IPS-NIHi11 (cell line): ENCODE measurements around the gene KRCC1.
"Not testable (repeated sequence)": the region's sequence is repeated elsewhere in the genome, so short reads cannot be mapped to it uniquely, and the experiment has no call there.

Source experiments
- DNase-seq: peaks from one replicate; pipeline ENCODE4 v3.0.0; 2012; ENCODE audit warnings: mixed read lengths, low spot score

Gene KRCC1

DNA sequence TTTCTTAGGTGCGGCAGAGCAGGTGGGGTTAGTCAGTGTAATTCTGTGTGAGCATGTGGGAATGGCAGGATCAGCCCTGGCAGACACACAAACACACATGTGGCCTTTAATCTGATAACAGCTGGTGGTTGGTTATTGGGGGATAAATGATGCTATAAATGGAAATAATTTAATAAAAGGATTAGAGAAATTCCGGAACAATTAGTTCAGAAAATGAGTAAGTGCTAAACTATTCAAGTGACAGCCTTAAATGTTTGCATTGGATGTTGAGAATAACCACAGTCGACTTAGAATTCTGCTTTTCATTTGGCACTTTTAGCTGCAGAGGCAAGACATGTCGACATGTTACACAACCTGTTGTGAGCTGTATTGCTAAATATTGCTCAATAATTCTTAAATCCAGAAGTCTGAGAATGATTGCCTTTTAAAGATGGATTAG, 19.3 kb upstream of the KRCC1 start:
- no peak for DNase-seq

DNA sequence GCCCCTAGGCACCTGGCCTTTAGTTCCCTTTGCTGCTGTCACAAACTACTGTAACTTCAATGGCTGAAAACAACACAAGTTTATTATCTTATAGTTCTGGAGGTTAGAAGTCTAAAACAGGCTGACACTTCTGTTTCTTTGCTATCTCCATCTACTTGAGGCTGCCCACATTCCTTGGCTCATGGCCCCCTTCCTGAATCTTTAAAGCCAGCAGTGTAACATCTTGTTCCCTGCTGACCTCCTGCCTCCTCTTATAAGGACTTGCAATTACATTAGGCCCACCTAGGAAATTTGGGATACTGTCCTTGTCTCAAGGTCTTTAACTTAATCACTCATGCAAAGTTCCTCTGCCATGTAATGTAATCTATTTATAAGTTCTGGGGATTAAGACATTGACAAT, 18.6 kb upstream of the KRCC1 start:
- DNase-seq, result no peak

DNA sequence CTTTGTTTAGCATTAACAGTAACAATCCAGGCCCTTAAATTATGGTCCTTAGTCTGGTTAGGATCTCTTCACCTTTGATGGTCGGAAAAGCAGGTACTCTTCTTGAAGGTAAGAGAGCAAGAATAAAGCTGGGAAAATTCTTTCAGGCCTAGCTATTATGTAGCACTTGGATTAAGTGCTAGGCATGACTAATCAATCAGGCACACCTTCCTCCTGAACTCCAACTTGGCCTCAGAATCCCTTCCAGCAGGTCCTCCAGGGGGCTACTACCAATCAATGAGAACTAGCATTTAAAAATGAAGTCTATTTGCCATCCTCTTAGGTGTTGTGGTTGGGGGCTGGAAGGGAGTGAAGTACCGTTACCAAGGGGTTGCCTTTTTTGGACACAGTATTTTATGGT, 15.8 kb upstream of the KRCC1 start:
- peak; percentile 35 for DNase-seq

DNA sequence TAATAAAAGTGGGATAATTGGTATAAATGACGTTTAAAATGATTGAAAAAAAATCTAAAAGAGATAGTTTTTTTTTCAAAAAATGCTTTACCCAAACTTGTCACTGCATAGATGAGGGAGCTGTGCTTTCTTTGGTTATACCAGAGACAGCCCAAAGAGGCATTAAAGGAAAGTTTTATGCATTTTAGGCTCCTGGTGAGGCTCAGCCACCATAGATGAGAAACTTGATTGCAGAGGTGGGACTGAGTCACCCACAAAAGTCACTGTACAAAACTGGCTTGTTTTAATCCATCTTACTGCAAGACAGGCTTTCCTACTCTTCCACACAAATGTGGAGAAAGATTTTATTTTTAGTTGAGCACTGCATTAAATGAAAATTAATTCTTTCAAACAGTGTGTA, 14.5 kb upstream of the KRCC1 start:
- DNase-seq, result no peak

DNA sequence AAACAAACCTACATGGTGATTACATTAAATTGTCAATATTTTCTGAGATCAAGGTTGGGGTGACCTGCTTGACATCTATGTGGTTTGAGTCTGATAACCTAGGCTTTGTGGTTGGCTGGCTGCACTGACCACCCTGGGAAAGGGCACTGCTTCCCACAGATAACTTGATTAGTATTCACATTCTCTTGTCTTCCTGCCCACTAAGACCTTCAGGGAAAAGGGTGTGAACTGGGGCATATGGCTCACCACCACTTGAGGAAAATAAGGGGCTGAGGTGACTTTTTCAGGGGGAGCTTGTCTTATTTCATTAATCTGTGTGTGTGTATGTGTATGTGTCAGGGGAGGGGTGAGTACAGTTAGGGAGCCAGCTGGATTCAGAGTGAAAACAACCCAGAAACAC, 13.5 kb upstream of the KRCC1 start:
- DNase-seq, result no peak

DNA sequence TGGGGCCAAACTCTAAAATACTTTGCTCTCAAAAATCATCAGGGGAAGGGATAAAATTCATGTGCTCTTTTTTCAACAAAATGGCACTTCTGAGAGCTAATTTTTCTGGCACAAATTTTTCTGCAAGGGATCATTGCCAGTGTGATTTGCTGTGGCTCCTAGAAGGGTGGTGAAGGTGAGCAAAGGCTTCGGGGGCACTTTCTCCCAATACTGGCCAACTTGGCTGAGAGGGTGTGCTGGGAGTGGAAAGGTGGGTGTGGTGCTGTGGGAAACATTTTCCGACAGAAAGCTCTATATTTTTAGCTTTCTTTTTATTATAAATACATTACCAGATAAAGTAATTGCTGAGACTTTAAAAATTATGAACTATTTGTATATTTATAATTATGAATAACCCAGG, 12.5 kb upstream of the KRCC1 start:
- DNase-seq, result no peak

DNA sequence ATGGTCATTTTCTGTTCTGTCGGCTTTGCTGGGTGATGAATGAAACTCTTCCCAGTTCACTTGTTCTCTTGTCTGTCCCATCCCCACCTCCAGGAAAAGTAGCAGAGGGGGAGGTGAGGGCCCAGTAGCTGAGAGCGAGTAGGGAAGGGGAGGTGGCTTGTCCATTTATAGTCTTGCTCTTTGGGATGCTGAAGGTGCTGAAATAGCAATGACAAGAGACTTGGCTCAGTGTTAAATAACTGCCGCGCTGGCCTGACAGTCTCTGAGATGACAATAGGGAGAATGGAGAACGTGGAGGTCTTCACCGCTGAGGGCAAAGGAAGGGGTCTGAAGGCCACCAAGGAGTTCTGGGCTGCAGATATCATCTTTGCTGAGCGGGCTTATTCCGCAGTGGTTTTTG, 12.0 kb upstream of the KRCC1 start, which contains the start of gene SMYD1:
Gene SMYD1 (plus strand): TSS at position 228 of the 400 bp plus-strand sequence. CDS start 40 bp downstream, at position 268.
- no peak for DNase-seq

DNA sequence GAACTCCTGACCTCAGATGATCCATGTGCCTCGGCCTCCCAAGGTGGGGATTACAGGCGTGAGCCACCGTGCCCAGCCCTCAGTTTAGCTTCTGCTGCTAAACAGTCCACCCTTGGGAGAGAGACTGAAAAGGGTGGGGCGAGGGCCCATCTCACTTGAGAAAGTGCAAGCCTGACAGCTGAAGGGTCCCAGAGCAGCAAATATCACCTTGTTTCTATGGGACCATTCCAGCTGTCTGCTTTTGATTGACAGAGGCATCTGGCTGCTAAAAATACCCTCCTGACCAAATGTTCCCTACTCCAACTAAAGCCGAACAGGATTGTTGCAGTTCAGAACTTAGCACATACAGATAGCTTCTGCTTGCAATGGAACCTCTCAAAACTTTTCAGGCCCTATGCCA, 11.6 kb upstream of the KRCC1 start:
- DNase-seq, result no peak

DNA sequence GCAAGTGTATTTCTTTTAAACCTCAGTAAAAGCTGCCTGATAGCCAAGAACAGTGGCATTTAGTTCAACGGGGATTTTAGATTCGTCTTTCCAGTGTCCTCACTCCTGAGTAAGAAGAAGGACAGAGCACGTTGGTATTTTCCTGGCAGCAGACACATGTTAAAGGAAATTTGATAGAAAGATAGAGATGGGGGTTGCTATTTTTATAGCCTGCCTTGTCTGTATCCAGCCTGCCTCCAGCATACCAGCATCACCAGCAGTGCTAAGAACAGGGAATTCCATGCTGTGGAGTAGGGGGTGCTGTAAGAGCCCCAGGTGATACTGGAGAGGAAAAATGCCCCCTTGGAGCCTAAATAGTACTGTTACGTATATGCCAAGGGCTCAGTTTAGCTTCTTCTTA, 11.0 kb upstream of the KRCC1 start:
- DNase-seq, result no peak

DNA sequence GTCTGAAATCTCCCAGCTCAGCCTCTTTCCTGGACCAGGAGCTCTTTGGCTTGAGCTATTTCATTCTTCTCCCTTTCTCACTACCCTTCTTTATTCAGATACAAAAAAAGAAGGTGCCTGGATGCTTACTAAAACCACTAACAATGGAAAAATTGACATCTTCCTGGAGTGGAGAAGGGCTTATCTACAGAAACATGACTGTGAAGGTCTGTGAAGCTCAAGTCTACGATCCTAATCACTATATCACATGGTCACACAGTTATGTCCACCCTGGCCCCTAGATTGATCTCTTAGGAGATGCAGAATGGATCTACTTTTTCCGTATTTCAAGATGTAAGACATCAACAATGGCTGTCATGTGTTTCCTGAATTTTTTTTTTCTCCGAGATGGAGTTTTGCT, 5.7 kb upstream of the KRCC1 start:
- DNase-seq, result no peak

DNA sequence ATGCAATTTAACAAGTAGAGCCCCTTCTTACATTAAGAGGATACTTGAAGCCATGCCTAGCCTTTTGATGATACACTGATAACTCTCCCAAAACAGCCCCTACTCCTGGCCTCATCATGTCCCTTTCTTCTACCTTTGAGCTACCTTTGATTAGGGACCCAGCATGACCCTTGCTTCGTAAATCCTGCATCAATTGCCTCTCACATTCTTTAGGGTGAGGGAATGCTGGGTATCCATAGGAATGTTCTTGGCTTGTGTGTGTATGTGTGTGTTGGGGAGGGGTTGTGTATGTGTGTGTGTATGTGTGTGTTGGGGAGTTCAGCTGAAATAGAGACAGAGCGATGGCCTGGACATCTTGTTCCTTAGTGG, 5.3 kb upstream of the KRCC1 start:
- DNase-seq, result no peak

DNA sequence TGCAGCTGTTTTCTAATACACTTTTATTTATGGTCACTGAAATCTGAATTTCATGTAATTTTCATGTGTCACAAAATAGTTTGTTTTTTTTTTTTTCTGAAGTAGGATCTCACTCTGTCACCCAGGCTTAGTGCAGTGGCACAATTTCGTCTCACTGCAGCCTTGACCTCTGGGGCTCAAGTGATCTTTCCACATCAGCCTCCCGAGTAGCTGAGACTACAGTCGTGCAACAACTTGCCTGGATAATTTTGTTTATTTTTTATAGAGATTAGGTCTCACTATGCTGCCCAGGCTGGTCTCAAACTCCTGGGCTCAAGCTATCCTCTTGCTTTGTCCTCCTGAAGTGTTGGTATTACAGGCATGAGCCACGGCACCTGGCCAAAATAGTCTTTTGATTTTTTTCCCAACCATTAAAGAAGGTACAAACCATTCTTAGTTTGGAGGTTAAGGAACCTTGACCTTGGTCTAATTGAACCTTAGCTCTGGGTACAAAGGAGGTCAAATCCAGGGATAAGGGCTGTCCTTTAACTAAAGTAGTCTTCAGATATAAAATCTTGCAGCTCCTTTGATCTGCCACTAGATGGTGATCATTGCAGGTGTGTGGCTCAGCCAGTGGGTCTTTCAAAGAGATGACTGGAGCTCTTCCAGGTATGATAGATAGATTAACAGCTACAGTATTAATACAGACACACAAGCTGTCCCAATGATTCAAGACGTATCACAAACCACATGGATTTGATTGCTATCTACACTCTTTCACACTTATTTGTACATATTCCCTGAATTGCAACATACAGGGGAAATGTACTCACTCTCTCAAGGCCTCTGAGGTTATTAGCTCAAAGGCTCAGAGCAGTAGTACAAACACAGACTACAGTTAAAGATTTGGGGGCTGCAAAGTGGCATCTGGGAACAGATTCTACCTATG, 4.7 kb upstream of the KRCC1 start:
- peak; percentile 66 for DNase-seq

DNA sequence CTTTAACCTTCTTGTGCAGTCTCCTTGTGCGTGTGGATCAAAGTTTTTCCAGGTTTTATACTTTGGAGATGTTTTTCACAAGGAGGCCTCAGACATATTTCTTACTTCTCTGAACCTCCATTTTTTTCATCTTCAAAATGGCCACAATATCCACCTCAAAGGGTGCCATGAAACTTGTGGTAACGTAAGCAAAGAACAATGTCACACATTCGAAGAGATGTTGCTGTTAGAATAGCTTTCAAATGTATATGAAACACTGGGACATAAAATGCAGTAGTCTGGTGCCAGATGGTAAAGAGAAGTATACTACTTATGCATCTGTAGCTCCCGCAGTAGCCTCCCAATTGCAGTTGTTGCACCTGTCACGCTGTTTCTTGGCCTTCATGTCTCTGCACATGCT, 2.6 kb upstream of the KRCC1 start:
- DNase-seq, result no peak

DNA sequence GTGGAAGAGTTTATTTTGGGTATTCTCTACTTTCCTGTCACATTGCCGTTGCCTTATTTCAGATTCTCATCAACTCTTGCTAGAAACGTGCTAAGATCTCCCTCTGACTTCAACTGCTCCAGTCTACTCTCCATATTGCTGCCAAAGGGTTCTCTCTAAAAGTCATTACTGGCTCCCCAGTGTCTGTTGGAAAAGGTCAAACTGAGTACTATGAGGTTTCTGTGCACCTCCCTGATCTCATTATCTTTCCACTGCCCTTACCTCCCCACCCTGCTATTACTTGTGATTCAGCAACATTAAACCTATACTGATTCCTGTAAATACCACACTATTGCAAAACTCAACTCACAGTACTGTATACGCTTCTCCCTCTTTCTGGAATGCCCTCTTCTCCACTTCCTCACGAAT, 1.9 kb upstream of the KRCC1 start:
- no peak for DNase-seq

DNA sequence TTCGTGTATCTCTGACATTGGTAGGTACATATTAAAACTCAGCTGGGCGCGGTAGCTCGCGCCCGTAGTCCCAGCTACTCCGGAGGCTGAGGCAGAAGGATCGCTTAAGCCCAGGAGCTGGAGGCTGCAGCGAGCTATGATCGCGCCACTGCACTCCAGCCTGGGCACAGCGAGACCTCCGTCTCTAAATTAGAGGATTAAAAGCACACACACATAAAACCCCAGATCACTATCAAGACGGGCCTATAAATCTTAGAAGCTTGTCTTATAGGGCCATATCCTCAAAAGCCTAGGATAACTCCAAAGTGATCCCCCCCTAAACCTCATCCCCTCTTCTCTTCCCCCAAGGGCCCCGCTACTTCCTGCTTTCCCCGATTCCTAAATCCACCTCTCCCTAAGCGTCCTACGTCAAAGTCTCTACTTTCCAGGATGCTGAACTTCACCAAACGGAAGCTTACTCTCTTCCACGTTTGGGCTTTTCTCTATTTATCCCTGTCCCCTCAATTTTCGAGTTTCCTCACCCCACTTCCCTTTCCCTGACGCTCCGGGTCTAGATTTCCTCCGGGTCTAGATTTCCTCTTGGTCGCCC, 707 bp downstream of the KRCC1 start:
- DNase-seq, result peak; percentile 37

DNA sequence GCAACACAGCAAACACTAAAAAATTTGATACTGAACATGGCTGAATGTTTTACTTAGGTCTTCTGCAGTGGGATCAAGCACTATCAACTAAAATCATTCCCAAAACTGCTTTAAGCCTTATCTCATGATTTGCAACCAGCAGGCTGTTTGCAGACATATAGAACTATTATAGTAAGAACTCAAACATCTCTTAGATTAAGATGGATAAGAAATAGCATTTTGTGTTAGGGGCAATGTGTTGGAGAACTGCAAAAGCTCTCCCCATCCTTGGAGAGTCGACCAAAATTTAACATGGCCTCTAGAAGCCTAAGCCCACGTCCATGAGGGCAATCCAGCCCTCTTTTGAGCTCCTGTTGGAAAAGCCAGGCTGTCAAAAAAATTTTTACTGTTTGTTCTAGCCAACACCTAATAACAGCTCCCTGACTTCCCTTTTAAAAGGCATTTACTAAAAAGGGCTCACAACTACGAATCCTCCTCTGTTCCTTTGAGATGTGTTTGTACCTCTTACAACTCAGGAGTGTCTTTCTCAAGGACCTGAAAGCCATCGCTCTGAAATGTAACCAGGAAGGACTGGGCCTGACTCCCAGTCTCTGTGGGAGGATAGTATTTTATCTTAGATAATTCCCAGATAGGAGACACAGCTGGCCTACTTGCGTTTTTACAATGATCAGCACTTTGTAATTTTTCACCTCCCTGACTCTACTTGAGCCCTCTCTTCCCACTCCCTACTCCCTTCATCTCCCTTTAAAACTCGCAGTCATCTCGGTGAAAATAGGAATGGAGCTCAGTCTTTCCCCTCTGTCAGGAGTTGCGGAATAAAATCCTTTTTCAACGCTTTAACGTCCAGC, 1.4 kb downstream of the KRCC1 start:
- DNase-seq, result no peak

DNA sequence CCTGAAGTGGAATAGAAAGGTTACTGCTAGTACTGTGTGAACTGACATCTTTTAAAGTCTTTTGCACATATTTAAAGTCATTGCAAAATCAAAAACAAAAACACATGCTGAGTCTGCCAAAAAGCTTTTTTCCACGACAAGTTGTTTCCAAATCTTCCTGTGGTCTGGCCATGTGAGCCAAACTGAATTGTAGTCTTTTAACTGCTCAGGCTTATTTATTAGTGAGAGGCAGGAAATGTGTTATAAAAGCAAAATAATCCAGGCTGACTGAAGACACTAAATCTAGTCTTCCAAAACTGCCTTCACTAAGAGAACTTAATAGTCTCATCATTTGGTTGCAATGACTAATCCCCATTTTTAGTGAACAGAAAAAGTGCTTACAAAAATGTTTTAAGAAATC, 2.3 kb downstream of the KRCC1 start:
- DNase-seq, result no peak

DNA sequence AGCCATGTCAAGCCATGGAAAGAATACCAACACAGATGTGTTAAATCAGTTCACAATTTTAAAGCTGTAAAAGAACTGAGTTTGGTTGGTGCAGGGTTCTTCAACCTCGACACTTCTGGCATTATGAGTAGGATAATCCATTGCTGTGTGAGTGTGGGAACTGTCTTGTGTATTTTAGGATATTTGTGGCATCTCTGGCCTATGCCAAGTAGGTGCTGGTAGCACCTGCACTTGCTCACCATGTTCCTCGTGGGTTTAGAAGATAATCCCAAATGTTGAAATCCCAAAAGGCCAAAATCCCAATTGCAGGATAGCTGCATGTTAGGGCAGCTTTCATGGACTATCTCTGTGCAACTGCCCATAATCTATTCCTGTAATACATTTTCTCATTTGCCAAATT, 3.8 kb downstream of the KRCC1 start:
- no peak for DNase-seq

DNA sequence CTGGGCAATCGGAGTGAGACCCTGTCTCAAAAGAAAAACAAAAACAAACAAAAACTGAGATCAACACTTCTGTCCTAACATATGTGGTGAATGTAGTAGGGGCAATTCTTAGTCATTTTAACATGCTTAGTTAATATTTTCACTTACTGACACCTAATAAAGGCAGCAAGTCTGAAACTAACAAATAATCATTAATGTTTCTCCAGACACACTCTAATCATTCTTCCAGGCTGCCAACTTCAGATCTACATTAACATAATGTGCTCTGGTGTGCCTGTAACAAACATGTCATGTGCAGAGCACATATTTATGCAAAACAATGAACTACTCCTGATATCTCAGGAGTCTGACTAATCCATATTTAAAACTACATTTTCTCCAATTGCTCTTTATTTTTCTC, 6.0 kb downstream of the KRCC1 start:
- DNase-seq, result no peak

DNA sequence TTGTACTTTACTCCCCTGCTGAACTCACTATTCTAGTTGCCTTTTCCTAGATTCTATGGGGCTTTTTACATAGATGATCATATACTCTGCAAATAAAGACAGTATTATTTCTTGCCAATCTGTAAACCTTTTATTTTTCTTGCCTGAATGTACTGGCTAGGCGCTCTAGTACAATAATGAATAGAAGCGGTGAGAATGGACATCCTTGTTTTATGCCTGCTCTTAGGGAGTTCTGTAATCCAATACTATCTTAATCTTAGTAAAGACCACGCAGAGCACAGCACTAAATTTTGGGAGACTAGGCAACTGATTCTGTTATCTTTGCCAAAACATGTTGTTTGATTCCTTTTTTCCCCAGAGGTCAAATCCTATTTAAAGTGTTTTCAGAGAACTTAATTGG, 7.0 kb downstream of the KRCC1 start:
- DNase-seq, result no peak

DNA sequence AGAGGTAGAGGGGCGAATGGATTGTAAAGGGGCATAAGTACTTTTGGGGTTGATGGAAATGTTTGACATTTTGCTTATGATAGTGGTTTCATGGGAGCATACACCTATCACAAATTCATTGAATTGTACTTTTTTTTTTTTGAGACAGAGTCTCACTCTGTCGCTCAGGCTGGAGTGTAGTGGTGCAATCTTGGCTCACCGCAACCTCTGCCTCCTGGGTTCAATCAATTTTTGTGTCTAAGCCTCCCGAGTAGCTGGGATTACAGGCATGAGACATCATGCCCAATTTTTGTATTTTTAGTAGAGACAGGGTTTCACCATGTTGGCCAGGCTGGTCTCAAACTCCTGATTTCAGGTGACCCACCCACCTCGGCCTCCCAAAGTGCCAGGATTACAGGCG, 10.0 kb downstream of the KRCC1 start:
- not testable (repeated sequence) for DNase-seq

DNA sequence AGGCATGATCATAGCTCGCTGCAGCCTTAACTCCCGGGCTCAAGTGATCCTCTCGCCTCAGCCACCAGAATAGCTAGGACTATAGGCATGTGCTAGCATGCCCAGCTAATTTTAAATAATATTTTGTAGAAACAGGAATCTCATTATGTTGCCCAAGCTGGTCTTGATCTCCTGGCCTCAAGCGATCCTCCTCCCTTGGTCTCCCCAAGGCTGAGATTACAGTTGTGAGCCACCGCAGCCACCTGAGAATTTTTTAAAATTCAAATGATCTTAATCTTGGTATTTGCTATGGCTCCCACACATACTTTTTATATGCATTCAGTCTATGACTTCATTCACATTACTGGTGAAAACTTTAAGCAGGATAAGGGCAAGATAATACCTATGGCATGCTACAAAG, 13.1 kb downstream of the KRCC1 start:
- DNase-seq, result no peak
